HepG2 (cell line): Measurements from ENCODE around the gene TBC1D2B. TPM values are rescaled to one million over a fixed set of nuclear protein-coding genes. Genes with fewer than 3 reads are reported as not detected.
A peak's percentile ranks its signal among the peaks of the same experiment; 100 is the strongest.

Experiments used
- CC2D1A ChIP-seq: sonication (generic); formaldehyde crosslinking; IDR thresholded peaks from 2 replicates; pipeline ENCODE4 v1.8.1; 2023; ENCODE audit warnings: mild to moderate bottlenecking, missing genetic modification reagents
- EHMT2 ChIP-seq: fragments of 200-600 bp; sonication (generic); IDR thresholded peaks from 2 replicates; pipeline ENCODE4 v1.7.0; 2017; ENCODE audit warnings: antibody characterized with exemption, low read depth, low read length, borderline replicate concordance
- GABPB1 ChIP-seq: IDR thresholded peaks from 2 replicates; pipeline ENCODE4 v1.6.1; 2016; ENCODE audit warnings: mild to moderate bottlenecking, missing genetic modification reagents, moderate library complexity, missing compliant biosample characterization
- HOXA7 ChIP-seq: sonication (generic); formaldehyde crosslinking; IDR thresholded peaks from 2 replicates; pipeline ENCODE4 v1.8.1; 2022; ENCODE audit warnings: mild to moderate bottlenecking, missing genetic modification reagents, moderate library complexity
- IRF9 ChIP-seq: sonication (generic); formaldehyde crosslinking; IDR thresholded peaks from 2 replicates; pipeline ENCODE4 v1.8.0; 2022; ENCODE audit warnings: missing genetic modification reagents, mild to moderate bottlenecking, borderline replicate concordance
- KAT7 ChIP-seq: IDR thresholded peaks from 2 replicates; pipeline ENCODE4 v1.6.1; 2018; ENCODE audit warnings: borderline replicate concordance, missing compliant biosample characterization
- KDM5B ChIP-seq: sonication (generic); formaldehyde crosslinking; IDR thresholded peaks from 2 replicates; pipeline ENCODE4 v1.4.0; 2020; ENCODE audit warnings: missing genetic modification reagents, mild to moderate bottlenecking, borderline replicate concordance
- MATR3 ChIP-seq: sonication (generic); formaldehyde crosslinking; IDR thresholded peaks from 2 replicates; pipeline ENCODE4 v1.4.0; 2020; ENCODE audit warnings: missing genetic modification reagents
- MIER3 ChIP-seq: IDR thresholded peaks from 2 replicates; pipeline ENCODE4 v1.6.1; 2016; ENCODE audit warnings: missing compliant biosample characterization, borderline replicate concordance
- MXI1 ChIP-seq: IDR thresholded peaks from 3 replicates; pipeline ENCODE4 v1.6.1; 2012; ENCODE audit warnings: low read depth, low read length, inconsistent platforms, borderline replicate concordance
- MYNN ChIP-seq: sonication (generic); formaldehyde crosslinking; IDR thresholded peaks from 2 replicates; pipeline ENCODE4 v1.4.0; 2020; ENCODE audit warnings: mild to moderate bottlenecking, low read depth, missing genetic modification reagents
- NR0B2 ChIP-seq: sonication (generic); formaldehyde crosslinking; IDR thresholded peaks from 2 replicates; pipeline ENCODE4 v1.4.0; 2020; ENCODE audit warnings: mild to moderate bottlenecking, missing genetic modification reagents
- NRL ChIP-seq: sonication (generic); formaldehyde crosslinking; IDR thresholded peaks from 2 replicates; pipeline ENCODE4 v1.5.0; 2020; ENCODE audit warnings: missing genetic modification reagents, mild to moderate bottlenecking, moderate library complexity, borderline replicate concordance
- PATZ1 ChIP-seq: sonication (generic); formaldehyde crosslinking; IDR thresholded peaks from 2 replicates; pipeline ENCODE4 v1.4.0; 2020; ENCODE audit warnings: missing genetic modification reagents
- PCBP1 ChIP-seq: fragments of 200-400 bp; formaldehyde crosslinking; IDR thresholded peaks from 2 replicates; pipeline ENCODE4 v1.6.1; 2017; ENCODE audit warnings: mild to moderate bottlenecking, low read depth, low read length, borderline replicate concordance
- RELA ChIP-seq: sonication (generic); formaldehyde crosslinking; IDR thresholded peaks from 2 replicates; pipeline ENCODE4 v1.4.0; 2020; ENCODE audit warnings: missing genetic modification reagents
- RFX5 ChIP-seq: IDR thresholded peaks from 2 replicates; pipeline ENCODE4 v1.6.1; 2011; ENCODE audit warnings: low read depth, low read length, improper control_type of control experiment
- ZNF33A ChIP-seq: sonication (generic); formaldehyde crosslinking; IDR thresholded peaks from 2 replicates; pipeline ENCODE4 v1.5.1; 2020; ENCODE audit warnings: missing genetic modification reagents, mild to moderate bottlenecking, moderate library complexity, borderline replicate concordance
- ZNF570 ChIP-seq: sonication (generic); formaldehyde crosslinking; IDR thresholded peaks from 2 replicates; pipeline ENCODE4 v1.4.0; 2020; ENCODE audit warnings: mild to moderate bottlenecking, missing genetic modification reagents, borderline replicate concordance
- ZNF607 ChIP-seq: sonication (generic); formaldehyde crosslinking; IDR thresholded peaks from 2 replicates; pipeline ENCODE4 v1.5.1; 2020; ENCODE audit warnings: missing genetic modification reagents, mild to moderate bottlenecking, borderline replicate concordance
- ZNF614 ChIP-seq: IDR thresholded peaks from 2 replicates; pipeline ENCODE4 v1.6.1; 2018; ENCODE audit warnings: missing biosample characterization, missing genetic modification reagents, inconsistent platforms, borderline replicate concordance
- ZNF704 ChIP-seq: sonication (generic); formaldehyde crosslinking; IDR thresholded peaks from 2 replicates; pipeline ENCODE4 v1.8.1; 2023; ENCODE audit warnings: mild to moderate bottlenecking, inconsistent platforms, moderate library complexity, missing genetic modification reagents, borderline replicate concordance
- ZNF781 ChIP-seq: sonication (generic); formaldehyde crosslinking; IDR thresholded peaks from 2 replicates; pipeline ENCODE4 v1.5.1; 2020; ENCODE audit warnings: borderline replicate concordance, mild to moderate bottlenecking, missing genetic modification reagents; ENCODE audit errors: not compliant biosample characterization
- ZNF83 ChIP-seq: sonication (generic); formaldehyde crosslinking; IDR thresholded peaks from 2 replicates; pipeline ENCODE4 v1.4.0; 2020; ENCODE audit warnings: missing genetic modification reagents, mild to moderate bottlenecking, borderline replicate concordance
- polyA plus RNA-seq, 8 experiments: library from polyadenylated mRNA; depleted of rRNA in 3 of 8; stranded (reverse) in 7 of 8; unstranded in 1 of 8; fragments of >200 nt; fragmentation: Illumina TruSeq in 4 of 8; extraction: Trizol in 4 of 8; gene quantifications; 2 replicates each; pipeline versions ENCODE4 v1.2.1 to v1.2.3, GENCODE V29; 2011 to 2016; ENCODE audit warnings: low read depth in 4 of 8, missing spikeins in 1 of 8, mixed read lengths in 1 of 8; ENCODE audit not compliant: insufficient read depth in 1 of 8
- total RNA-seq, 5 experiments: library from RNA; depleted of rRNA; stranded (reverse); fragments of >200 nt; fragmentation: Illumina TruSeq; extraction: Trizol; gene quantifications; 2 replicates each; pipeline ENCODE4 v1.2.3, GENCODE V29; 2016; ENCODE audit warnings: low read depth in 1 of 5

Gene TBC1D2B
- total and polyA plus RNA-seq, 2 of the 13 experiments (the other 11 are each of a cell fraction or from before 2014, with no cell fraction given), result 10.1 to 14.4 TPM

- TF ChIP-seq RFX5, result no peak
- TF ChIP-seq ZNF614 (CRISPR knock-in tag), result no peak
- no peak for TF ChIP-seq CC2D1A (CRISPR knock-in tag)
- TF ChIP-seq ZNF570 (CRISPR knock-in tag), result no peak
- TF ChIP-seq GABPB1 (CRISPR knock-in tag), result no peak
- no peak for TF ChIP-seq EHMT2
- no peak for TF ChIP-seq ZNF33A (CRISPR knock-in tag)
- TF ChIP-seq KAT7 (CRISPR knock-in tag), result no peak; the same call in 1 of the 2 replicates
- TF ChIP-seq ZNF704 (CRISPR knock-in tag), result no peak
- peak; percentile 49 for TF ChIP-seq ZNF781
- no peak for TF ChIP-seq MATR3 (CRISPR knock-in tag)
- no peak for TF ChIP-seq ZNF607 (CRISPR knock-in tag)
- no peak for TF ChIP-seq MIER3 (CRISPR knock-in tag)
- no peak for TF ChIP-seq IRF9 (CRISPR knock-in tag)
- no peak for TF ChIP-seq KDM5B (CRISPR knock-in tag)
- TF ChIP-seq MYNN (CRISPR knock-in tag), result no peak
- TF ChIP-seq ZNF83 (CRISPR knock-in tag), result no peak
- no peak for TF ChIP-seq HOXA7 (CRISPR knock-in tag)
- no peak for TF ChIP-seq PCBP1
- no peak for TF ChIP-seq MXI1
- peak; percentile 40; the same call in 1 of the 2 replicates for TF ChIP-seq PATZ1 (CRISPR knock-in tag)
- no peak for TF ChIP-seq NR0B2 (CRISPR knock-in tag)
- TF ChIP-seq RELA (CRISPR knock-in tag), result no peak
- TF ChIP-seq NRL, result no peak
Measured at GRCh38 chr15:78035861-78036476, 41.5 kb downstream of the TBC1D2B start (continued).
